GM12892 (cell line): ENCODE data around the gene SPNS1.

Experiments
- POLR2A ChIP-seq: IDR thresholded peaks from 2 replicates; pipeline ENCODE4 v1.6.1; 2011; ENCODE audit warnings: low read depth, low read length, control low read depth
- POLR2AphosphoS5 ChIP-seq: IDR thresholded peaks from 2 replicates; pipeline ENCODE4 v1.6.1; 2011; ENCODE audit warnings: low read depth, low read length, control low read depth

GRCh38 chr16:29014561-29015069 lies 40.0 kb downstream of the SPNS1 start:
- TF ChIP-seq POLR2A: no peak
- no peak for TF ChIP-seq POLR2AphosphoS5
